GM12865 (cell line): ENCODE measurements around the gene ZBED4.

Experiments used
- DNase-seq: peaks from one replicate; pipeline ENCODE4 v3.0.0; 2010; ENCODE audit warnings: low read depth
- H3K4me3 ChIP-seq: 2 replicates; pipeline ENCODE4 v1.5.1; 2011; ENCODE audit warnings: mild to moderate bottlenecking, low read depth, low read length, control low read depth
- CTCF ChIP-seq: IDR thresholded peaks from 2 replicates; pipeline ENCODE4 v1.5.1; 2011; ENCODE audit warnings: low read length, control low read depth, low read depth, inconsistent platforms; ENCODE audit not compliant: insufficient read depth; ENCODE audit errors: missing control alignments

Gene ZBED4

GRCh38 chr22:49827271-49827852 is 26.3 kb upstream of the ZBED4 start:
- no peak for TF ChIP-seq CTCF
- DNase-seq, result no peak

GRCh38 chr22:49827853-49828598 is 25.6 kb upstream of the ZBED4 start, which contains the start of gene BRD1:
TSS of gene BRD1 (minus strand) at chr22:49827873. CDS start at chr22:49824317, 3,556 bp downstream.
- DNase-seq, result peak; percentile 83
- peak within 1 kb of the TSS; percentile 94 for H3K4me3 ChIP-seq
- TF ChIP-seq CTCF, result no peak

More at GRCh38 chr22:49827271-49827852, 26.3 kb upstream of the ZBED4 start:
- H3K4me3 ChIP-seq, result peak overlapping the region; percentile 94

GRCh38 chr22:49828599-49828965 is 25.1 kb upstream of the ZBED4 start:
- no peak for TF ChIP-seq CTCF
- DNase-seq, result no peak
- no peak overlapping the region for H3K4me3 ChIP-seq

GRCh38 chr22:49829044-49829853 is 24.4 kb upstream of the ZBED4 start:
- DNase-seq, result no peak
- TF ChIP-seq CTCF, result no peak
- peak overlapping the region; percentile 26 for H3K4me3 ChIP-seq

GRCh38 chr22:49833340-49834007 is 20.2 kb upstream of the ZBED4 start:
- TF ChIP-seq CTCF, result no peak
- no peak for DNase-seq
- H3K4me3 ChIP-seq, result no peak overlapping the region

- TF ChIP-seq CTCF, result no peak
- H3K4me3 ChIP-seq, result peak overlapping the region; percentile 54
- peak; percentile 61 for DNase-seq
Measured at GRCh38 chr22:49838771-49839717, 14.6 kb upstream of the ZBED4 start.
